HG03196 (cell line): ENCODE data around the gene TMEM218.
"Not testable (repeated sequence)": the region's sequence is repeated elsewhere in the genome, so short reads cannot be mapped to it uniquely, and the experiment has no call there.

Experiments used
- ATAC-seq: cut with Tn5 transposase; IDR thresholded peaks from one replicate; pipeline ENCODE4 v1.9.1; 2021; ENCODE audit not compliant: unreplicated experiment

TMEM218 gene

DNA sequence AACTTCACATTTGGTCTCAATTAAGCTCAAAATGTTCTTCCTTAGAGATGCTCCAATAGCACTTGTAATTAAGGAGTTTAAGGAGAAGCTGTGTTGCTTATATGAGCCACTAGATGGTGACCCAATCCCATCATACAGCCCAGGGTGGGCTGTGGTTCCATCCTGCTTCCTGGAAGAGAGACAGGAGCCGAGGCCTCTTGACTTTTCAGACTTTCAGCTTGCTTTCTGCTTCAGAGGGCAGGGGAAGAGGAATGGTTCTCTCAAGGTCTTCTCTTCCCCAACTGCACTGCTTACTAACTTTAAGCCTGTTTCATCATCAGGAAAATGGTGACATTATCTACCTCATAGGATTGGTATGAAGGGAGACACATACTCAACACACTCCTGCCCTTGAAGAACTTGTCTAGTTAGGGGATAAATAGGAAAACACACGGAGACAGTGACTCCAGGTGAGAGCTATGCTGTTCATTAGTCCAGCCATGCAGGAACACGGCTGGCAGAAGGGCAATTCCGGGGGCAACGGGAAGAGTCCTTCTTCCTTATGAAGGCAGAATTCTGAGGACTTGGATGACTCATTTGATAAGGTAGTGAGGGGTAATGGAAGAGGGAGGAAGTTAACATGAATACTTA is 20.1 kb downstream of the TMEM218 start:
- ATAC-seq: no peak

DNA sequence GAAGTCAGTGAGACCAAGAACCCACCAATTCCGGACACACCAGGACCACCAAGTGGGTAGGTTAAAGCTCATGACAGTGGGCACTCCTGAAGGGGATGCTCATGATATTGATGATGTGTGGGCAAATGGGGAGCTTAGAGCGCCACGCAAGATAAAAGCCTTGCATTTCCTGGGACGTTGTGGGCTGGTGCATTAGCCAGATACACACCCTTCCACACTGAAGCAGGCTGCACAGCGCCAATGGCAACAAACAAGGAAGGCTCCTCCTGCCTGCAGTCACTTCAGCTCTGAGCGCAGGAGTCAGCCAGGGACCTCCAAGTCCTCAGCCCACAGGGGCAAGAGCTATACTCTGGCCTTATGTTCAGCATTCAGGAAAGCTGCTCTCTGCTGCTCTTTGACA is 20.6 kb downstream of the TMEM218 start:
- ATAC-seq: no peak

DNA sequence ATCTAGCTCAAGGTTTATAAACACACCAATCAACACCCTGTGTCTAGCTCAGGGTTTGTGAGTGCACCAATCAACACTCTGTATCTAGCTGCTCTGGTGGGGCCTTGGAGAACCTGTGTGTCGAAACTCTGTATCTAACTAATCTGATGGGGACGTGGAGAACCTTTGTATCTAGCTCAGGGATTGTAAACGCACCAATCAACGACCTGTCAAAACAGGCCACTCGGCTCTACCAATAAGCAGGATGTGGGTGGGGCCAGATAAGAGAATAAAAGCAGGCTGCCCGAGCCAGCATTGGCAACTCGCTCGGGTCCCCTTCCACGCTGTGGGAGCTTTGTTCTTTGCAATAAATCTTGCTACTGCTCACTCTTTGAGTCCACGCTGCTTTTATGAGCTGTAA is 21.3 kb downstream of the TMEM218 start:
- ATAC-seq: not testable (repeated sequence)

DNA sequence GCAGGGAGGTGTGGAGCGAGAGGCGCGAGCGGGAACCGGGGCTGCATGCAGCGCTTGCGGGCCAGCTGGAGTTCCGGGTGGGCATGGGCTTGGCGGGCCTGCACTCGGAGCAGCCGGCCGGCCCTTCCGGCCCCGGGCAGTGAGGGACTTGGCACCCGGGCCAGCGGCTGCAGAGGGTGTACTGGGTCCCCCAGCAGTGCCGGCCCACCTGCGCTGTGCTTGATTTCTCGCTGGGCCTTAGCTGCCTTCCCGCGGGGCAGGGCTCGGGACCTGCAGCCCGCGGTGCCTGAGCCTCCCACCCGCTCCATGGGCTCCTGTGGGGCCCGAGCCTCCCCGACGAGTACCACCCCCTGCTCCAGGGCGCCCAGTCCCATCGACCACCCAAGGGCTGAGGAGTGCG is 21.9 kb downstream of the TMEM218 start:
- not testable (repeated sequence) for ATAC-seq

DNA sequence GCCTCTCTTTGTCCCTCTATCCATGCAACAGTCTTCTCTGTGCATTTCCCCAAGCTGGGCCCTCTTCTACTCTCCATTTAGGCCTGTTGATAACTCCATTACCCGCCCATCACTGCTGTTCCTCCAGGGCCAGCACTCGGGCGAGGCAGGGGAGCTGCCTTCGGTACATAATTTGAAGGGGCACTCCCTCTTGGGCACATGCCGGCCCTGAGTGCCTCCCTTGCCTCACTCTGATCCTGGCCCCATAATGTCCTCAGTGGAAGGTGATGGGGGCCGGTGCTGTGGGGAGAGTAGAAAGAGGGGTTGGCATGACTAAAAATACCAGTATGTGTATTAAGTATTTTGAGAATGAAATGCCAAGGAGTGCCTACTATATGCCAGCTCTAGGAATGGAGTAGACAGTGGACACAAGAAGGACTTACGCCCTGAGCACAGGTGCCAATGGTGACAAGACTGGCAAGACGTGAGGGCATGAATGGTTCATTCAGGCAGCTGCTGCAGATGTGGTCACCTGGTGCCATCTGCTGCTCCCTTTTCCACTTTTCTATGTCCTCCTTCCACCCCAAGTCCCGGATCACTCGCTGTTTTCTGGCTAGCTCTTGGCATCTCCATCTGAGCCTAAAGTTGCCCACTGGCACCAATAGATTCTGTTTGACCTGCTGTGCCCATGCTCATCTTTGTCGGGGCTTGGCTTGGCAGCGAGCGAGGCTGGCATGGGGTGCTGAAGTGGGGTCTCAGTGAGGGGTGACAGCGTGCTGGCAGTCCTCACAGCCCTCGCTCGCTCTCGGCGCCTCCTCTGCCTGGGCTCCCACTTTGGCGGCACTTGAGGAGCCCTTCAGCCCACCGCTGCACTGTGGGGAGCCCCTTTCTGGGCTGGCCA is 22.6 kb downstream of the TMEM218 start:
- ATAC-seq: no peak

DNA sequence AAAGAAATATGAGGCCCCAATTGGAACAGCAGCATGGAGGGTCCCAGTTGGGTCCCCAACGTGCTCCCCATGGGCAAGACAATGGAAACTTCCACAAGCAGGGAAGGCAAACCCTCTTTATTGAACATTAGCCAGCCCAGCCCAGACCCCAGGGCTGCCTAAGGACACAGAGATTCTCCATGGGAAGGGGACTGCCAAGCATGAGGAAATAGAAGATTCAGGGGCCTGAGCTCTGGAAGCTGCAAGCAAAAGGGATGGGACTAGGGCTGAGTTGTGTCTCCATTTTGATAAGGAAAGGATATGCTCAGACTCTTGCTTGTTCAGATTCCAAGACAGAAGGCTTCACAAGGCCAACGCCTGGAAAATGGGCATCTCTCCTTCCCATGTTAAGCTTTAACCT is 23.3 kb downstream of the TMEM218 start:
- ATAC-seq: no peak

DNA sequence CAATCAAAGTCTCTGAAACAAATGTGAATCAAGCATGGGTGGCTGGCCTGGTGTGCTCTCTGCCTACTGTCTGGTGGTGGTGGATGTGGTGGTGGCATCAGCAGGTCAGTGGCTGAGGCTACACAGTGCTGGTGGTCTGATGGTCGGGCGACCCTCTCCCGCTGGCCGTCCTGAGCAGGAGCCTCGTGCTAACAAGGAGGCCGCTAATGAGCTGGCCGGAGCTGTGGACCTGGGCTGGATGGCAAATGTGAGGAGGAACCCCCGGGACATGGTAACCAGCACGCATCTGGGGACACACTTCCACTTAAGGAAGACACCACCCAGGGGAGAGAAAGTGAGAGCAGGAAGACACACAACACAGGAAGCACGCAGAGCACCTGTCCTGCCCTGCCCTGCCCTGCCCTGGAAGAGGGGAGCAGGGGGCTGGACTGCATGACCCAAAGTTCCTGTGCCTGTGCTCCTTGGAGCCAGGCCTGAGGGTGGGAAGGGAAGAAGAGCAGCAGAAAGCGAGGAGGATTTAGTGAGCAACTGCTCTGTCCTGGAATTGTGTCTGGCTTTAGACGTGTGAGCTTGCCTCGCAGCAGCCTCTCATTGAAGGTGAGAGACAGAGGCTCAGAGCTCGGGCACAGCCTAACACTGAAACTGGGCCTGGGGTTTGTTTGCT is 24.7 kb downstream of the TMEM218 start:
- no peak for ATAC-seq

DNA sequence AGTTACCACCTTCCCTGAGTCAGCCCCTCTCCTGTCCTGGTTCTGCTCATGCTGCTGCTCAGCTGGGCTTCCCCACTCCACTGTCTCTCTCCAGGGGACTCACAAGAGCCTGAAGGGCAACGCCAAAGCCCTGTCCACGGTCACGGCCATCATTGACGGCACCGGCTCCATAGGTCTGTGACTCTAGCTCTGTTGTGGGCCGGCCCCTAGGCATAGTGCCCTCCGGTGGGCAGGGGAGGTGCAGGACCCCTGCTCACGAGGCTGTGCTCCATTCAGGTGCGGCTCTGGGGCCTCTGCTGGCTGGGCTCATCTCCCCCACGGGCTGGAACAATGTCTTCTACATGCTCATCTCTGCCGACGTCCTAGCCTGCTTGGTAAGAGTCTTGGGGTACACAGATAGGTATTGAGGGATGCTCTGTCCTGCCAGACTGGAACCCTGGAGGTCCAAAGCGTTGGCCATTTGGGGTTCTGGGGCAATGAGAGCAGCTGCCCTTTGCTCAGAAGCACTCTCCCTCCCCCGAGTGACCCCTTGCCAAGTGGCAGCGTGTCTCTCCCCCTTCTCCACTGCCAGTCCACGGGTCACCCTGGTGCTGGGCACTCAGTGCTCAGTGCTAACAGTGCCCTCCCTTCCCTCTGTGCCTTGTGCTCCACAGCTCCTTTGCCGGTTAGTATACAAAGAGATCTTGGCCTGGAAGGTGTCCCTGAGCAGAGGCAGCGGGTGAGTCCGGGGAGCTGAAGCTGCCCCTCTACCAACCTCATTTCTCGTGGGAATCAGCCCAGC is 25.9 kb downstream of the TMEM218 start:
- ATAC-seq: no peak

DNA sequence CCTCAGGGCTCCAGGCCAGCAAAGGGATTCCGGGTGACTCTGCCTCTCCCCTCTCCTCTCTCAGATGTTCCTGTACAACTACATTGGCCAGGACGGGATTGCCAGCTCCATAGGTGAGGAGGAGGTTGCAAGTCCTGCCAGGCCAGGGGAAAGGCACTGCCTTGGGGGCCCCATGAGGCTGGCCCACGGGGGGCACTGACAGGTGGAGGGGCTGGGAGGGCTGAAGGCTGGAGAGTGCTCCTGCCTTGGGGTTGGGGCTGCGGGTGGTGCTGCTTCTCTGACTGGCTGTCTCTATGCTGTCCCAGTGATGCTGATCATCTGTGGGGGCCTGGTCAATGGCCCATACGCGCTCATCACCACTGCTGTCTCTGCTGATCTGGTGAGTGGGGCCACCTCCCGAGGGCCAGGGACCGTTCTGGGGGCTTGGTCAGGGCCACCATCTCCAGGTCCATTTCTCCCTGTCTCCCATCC is 26.6 kb downstream of the TMEM218 start:
- ATAC-seq: no peak

DNA sequence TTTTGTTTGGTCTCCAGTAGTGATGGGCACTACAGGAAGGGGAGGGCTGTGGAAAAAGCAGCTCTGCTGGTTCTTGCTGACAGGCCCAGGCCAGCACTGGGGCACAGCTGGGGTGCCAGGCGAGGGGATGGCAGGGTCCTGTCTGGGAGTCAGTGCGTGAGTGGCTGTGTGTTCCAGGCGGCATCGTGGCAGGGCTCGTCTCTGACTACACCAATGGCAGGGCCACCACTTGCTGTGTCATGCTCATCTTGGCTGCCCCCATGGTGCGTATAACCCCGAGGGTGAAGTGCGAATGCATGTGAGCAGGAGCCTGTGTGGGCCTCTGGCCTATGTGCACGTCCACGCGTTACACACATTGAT is 27.4 kb downstream of the TMEM218 start:
- no peak for ATAC-seq

DNA sequence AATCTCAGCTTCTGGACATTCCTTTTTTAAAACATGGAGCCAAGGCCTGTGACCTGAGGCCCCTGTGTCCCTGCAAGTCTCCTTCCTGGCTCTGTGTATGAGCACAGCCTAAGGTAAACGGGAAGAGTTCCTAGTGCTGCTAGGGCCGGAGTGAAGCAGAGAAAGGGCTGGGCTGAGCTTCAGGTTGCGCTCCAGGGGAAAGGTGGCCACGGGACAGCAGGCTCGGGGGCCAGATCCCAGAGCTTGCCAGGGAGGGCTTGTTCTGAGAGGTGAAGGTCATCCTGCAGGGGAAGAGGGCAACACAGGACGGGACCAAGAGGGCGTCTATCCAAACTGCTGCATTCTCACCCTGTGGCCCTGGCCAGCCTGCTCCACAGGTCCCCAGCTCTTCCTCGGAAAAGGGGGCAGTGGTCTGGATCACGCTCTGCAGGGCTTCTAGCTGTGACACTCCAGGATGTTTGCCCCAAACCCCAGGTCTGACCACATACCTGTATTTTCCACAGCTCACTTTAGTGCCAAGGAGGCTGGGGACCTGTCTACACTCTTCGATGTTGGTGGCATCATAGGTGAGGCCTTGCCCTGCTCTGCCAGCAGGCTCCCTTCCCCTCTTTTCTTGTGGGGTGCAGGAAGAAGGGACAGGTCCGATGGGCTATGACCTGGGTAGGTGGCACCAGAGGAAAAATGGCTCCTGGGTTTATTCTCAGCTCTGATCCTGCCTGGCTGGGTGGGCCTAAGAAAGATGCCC is 27.9 kb downstream of the TMEM218 start:
- ATAC-seq: no peak

DNA sequence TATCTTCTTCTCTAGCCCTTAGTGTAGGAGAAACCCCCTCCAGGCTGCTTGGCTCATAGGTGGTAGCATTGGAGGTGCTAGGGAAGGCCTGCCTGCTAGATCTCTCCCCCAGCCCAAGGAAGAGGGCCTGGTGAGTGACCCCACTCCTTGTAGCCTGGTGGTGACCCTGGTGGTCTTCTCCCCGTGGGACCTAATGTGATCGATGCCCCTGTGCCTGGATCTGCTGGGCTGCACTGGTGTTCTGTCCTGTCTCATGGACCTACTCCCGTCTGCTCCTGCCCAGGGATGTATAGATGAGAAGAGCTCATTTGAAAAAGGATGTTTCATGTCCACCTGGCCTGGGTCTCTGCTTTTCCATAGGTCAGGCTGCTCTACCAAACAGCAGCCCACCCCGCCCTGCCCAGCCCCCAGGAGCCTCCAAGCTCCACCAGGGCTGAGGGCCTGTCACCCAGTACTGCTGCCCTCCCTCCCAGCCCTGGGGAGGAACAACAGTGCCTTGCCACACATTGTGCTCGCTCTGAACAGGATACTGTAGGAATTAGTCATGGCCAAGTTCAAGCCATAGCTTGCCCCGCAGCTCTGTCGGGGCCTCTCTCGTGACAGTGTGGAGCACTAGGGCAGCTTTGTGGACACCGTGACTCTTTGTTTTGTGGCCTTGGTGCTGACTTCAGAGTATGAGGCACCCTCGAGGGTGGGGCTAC is 28.7 kb downstream of the TMEM218 start:
- ATAC-seq: no peak

DNA sequence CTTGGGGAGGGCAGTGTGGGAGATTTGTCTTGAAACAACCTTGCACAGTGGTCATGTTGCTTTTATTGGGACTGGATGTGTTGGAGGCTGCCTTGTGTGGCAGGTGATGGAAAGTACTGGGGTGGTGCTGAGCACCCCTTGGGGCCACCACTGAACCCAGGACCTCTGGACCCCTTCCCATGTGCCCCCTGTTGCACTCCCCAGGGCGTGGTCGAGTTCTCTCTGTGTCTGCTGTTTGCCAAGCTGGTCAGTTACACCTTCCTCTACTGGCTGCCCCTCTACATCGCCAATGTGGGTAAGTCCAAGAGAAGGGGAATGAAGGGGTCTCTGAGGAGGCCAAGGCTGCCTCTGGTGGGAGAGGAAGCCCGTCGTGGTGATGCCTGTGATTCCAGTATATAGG is 29.4 kb downstream of the TMEM218 start:
- no peak for ATAC-seq

DNA sequence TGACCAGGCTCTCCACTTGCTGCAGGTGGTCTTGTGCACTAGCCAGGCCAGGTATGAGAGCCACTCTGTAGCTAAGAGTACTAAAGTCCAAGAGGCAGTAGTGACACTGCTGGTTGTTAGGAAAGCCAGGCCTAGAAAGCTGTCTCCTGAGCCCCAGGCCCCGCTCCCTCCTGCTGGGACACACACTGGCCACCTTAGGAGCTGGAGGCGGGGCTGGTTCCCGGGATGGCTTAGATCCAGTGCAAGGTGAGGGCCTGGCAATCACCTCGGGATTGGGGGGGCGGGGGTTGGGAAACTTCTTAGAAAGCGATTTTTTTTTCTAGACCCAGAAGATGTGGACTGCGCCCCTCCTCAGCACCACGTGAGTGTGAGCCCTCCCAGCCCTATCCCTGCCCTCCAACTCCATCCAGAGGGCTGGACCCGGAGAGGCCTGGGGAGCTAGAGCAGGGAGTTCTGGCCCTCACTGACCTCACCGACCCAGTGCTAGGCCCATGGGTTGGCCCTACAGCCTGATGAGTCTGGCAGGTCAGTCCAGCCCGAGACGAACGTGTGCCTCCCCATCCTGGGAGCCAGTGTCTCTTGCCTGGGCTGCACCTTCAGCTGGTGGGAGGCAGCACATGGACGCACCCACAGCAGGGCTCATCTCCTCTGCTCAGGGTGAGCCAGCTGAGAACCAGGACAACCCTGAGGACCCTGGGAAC is 30.2 kb downstream of the TMEM218 start:
- no peak for ATAC-seq

DNA sequence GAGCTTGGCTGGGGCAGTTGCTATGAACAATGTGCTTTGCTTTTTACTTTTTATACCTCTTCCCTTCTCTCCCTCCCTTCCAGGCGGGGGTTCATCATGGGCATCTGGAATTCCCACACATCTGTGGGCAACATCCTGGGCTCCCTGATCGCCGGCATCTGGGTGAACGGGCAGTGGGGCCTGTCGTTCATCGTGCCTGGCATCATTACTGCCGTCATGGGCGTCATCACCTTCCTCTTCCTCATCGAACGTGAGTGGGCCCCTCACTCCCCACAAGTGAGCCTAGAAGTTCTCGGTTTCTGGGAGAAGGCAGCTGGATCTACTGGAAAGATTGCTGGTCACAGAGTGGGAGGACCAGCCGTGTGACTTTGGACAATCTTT is 30.9 kb downstream of the TMEM218 start:
- no peak for ATAC-seq

DNA sequence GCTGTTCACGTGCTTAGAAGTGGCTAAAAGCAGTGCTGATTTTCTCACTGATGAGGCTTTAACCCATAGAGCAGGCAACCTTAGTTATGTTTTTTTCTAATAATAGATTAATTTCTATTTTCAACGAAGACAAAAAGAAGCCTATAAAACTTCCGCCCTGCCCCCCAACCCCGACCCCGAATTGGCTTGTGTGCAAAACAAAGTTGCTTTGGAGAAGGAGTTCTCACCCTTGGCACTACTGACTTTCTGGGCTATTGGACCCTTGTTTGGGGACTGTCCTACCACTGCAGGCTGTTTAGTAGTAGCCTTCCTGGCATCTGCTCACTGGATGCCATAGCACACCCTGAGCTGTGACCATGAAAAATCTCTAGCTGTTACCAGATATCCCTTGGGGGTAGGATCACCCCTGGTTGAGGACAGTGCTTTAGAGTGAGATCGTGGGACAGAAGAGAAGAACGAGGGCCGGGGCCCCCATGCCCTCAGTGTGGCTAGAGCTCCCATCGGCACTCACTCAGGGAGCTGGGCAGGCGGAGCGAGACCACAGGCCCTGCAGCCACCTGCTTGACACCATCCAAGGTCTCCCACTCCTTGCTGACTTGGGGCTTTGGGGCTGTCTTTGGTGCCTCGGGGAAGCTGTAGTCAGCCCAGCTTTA is 31.4 kb downstream of the TMEM218 start:
- no peak for ATAC-seq

DNA sequence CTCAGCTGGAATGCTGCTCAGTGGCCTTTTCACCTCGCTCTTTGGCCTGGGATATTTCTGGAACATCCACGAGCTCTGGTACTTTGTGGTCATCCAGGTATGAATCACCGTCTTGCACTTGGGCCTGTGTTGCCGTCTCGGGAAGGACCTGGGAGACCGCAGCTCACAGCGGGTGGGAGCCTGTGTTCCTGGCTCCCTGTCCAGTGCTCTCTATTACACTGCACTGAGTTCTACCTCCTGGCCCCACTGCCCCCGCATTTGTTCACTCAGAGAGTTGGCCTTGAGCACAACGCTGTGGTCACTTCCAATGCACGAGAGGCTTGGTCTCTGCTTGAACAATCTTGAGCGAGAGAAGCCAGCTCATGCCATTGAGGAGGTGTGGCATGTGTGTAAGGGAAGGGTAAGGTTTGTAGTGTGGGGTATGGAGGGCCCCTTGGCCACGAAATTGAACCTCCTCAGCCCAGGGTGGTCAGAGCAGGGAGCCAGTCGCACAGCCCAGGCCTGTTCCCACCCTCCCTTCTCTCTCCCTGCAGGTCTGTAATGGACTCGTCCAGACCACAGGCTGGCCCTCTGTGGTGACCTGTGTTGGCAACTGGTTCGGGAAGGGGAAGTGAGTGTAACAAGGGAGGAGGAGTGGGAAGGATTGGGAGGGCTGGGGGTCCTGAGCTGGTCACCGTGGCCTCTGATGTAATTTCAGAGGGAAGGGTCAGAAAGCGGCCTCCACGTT is 32.1 kb downstream of the TMEM218 start:
- no peak for ATAC-seq

DNA sequence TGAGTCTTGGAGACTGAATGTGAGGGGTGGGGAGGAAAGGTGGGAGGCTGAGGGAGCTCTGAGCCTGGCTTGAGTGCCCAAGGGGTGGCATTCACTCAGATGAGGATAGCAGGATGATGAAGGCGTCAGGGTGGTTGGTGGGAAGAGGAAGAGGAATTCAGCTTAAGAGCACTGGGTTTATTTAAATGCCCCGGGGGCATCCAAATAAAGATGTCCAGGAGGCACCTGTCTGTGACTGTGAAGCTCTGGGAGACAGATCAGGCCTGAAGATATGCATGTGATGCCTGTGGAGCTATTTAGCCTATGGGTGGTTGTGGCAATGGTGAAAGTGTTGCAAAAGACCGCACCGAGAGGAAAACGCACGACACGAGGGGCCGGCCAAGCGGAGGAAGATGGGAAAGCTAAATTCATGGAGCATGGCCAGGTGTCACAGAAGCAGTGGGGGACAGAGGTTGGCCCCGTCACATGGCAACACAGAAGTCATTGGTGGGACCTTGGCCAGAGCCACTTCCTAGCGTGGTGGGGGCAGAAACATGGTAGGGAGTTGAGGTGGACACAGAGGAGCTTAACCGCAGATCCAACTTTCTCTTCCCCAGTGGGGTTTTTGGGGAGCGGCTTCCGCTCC is 32.8 kb downstream of the TMEM218 start:
- no peak for ATAC-seq
